OCI-LY3 (cell line): ENCODE data around the gene SPIRE1.
A peak's percentile ranks its signal among the peaks of the same experiment; 100 is the strongest.
"Not testable (repeated sequence)": the region's sequence is repeated elsewhere in the genome, so short reads cannot be mapped to it uniquely, and the experiment has no call there.

ENCODE experiments used
- H2AFZ ChIP-seq: fragments of 200-600, 300-600 bp; shearing (Covaris generic); 2 replicates; pipeline ENCODE4 v1.6.0; 2014; ENCODE audit warnings: antibody characterized with exemption, low read depth, low read length
- H3K27ac ChIP-seq: fragments of 200-600, 300-600 bp; sonication (generic); 2 replicates; pipeline ENCODE4 v1.5.1; 2014; ENCODE audit warnings: mild to moderate bottlenecking, low read length, moderate library complexity, mixed read lengths
- H3K27me3 ChIP-seq: fragments of 200-600, 300-600 bp; sonication (generic); 2 replicates; pipeline ENCODE4 v1.6.1; 2014; ENCODE audit warnings: low read depth, low read length, mixed read lengths
- H3K36me3 ChIP-seq: fragments of 200-600, 300-600 bp; sonication (generic); replicated peaks from 2 replicates; pipeline ENCODE3; 2014; ENCODE audit warnings: low read depth, low read length, mixed read lengths
- H3K4me1 ChIP-seq: fragments of 300-600, 200-600 bp; sonication (generic); 2 replicates; pipeline ENCODE4 v1.6.1; 2014; ENCODE audit warnings: low read length, mixed read lengths
- H3K4me2 ChIP-seq: fragments of 200-600, 300-600 bp; sonication (generic); 2 replicates; pipeline ENCODE4 v1.6.1; 2014; ENCODE audit warnings: low read length, mixed read lengths
- H3K4me3 ChIP-seq: fragments of 300-600, 200-600 bp; sonication (generic); 2 replicates; pipeline ENCODE4 v1.5.1; 2014; ENCODE audit warnings: antibody characterized with exemption, mild to moderate bottlenecking, low read length, moderate library complexity
- H3K79me2 ChIP-seq: fragments of 300-600, 200-600 bp; shearing (Covaris generic); 2 replicates; pipeline ENCODE4 v1.6.1; 2014; ENCODE audit warnings: mild to moderate bottlenecking, low read length, mixed read lengths
- H3K9ac ChIP-seq: fragments of 300-600, 200-600 bp; shearing (Covaris generic); 2 replicates; pipeline ENCODE4 v1.6.0; 2014; ENCODE audit warnings: mild to moderate bottlenecking, low read length, moderate library complexity
- H3K9me3 ChIP-seq: fragments of 200-600, 300-600 bp; shearing (Covaris generic); 2 replicates; pipeline ENCODE4 v1.6.1; 2014; ENCODE audit warnings: low read length, mixed read lengths; ENCODE audit not compliant: insufficient read depth
- H4K20me1 ChIP-seq: fragments of 200-600, 300-600 bp; sonication (generic); 2 replicates; pipeline ENCODE4 v1.6.1; 2016; ENCODE audit warnings: low read length, mixed read lengths; ENCODE audit not compliant: insufficient read depth
- EZH2phosphoT487 ChIP-seq: fragments of 200-600 bp; shearing (Covaris generic); IDR thresholded peaks from 2 replicates; pipeline ENCODE4 v1.6.1; 2018; ENCODE audit warnings: antibody characterized with exemption, mixed run types, low read depth
- TF ChIP-seq, protein P1 (sequence below): fragments of 200-600, 300-600 bp; sonication (generic); IDR thresholded peaks from 2 replicates; pipeline ENCODE4 v1.5.1; 2014; ENCODE audit warnings: antibody characterized with exemption, low read length, low read depth

SPIRE1 gene

DNA sequence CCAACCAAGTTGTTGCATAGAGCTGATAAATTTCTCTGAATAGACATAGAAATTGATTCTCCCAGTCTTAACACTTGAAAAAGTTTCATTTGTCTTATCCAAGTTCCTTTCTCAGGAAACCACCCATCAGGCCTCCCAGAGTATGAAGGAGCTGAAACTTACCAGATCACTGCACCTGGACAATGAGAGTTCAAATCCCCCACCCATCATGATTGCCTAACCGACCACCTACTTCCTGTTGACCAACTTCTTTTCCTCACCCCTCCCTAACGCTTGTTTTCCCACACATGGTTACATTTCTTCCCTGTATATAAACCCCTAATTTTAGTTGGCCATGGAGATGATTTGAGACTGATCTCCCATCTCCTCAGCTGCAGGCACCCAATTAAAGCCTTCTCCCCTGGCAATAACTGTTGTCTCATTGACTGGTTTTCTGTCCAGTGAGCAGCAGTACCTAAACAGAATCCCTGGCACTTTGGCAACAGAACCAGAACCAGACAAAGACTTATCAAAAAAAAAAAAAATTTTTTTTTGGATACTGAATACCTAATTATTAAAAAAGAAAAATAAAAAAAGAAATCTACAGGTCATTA, 103.0 kb downstream of the SPIRE1 start:
- no peak for TF ChIP-seq EZH2phosphoT487
- TF ChIP-seq, protein P1, sequence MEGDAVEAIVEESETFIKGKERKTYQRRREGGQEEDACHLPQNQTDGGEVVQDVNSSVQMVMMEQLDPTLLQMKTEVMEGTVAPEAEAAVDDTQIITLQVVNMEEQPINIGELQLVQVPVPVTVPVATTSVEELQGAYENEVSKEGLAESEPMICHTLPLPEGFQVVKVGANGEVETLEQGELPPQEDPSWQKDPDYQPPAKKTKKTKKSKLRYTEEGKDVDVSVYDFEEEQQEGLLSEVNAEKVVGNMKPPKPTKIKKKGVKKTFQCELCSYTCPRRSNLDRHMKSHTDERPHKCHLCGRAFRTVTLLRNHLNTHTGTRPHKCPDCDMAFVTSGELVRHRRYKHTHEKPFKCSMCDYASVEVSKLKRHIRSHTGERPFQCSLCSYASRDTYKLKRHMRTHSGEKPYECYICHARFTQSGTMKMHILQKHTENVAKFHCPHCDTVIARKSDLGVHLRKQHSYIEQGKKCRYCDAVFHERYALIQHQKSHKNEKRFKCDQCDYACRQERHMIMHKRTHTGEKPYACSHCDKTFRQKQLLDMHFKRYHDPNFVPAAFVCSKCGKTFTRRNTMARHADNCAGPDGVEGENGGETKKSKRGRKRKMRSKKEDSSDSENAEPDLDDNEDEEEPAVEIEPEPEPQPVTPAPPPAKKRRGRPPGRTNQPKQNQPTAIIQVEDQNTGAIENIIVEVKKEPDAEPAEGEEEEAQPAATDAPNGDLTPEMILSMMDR = no peak
- H3K4me2 ChIP-seq = no peak overlapping the region
- H3K36me3 ChIP-seq = peaks cover 9% of the 10 kb centered on the region
- peaks cover 24% of the 10 kb centered on the region; the same call in 1 of the 2 replicates for H3K9me3 ChIP-seq
- H3K9ac ChIP-seq = no peak overlapping the region
- H3K79me2 ChIP-seq = no peaks in the 10 kb centered on the region; the same call in 1 of the 2 replicates
- no peak overlapping the region for H2AFZ ChIP-seq
- H3K27me3 ChIP-seq = no peaks in the 10 kb centered on the region
- H3K4me3 ChIP-seq = no peak overlapping the region
- H4K20me1 ChIP-seq = no peaks in the 10 kb centered on the region
- H3K27ac ChIP-seq = no peak overlapping the region
- H3K4me1 ChIP-seq = peaks cover 38% of the 10 kb centered on the region

DNA sequence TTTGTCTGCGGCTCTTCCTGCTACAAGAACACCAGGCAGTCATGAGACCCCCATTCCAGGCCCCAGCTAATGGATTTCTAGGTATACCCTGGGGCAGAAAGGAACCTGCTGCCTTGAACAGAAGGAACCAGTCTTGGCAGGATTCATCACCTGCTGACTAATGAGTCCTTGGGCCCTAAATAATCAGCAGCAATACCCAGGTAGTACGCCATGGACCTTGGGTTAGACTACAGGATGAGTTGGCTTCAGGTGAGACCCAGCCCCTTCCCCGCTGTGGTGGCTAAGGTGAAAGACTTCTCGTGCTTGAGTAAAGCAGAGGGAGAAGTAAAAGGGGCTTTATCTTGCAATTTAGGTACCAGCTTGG, 105.0 kb downstream of the SPIRE1 start:
- Histone ChIP-seq H3K9ac (peak overlapping the region; percentile 50), H3K4me3 (peak overlapping the region; percentile 68), H3K36me3 (peaks cover 9% of the 10 kb centered on the region), H4K20me1 (no peaks in the 10 kb centered on the region), H3K4me1 (peaks cover 40% of the 10 kb centered on the region), H3K27ac (peak overlapping the region; percentile 93), H3K27me3 (no peaks in the 10 kb centered on the region), H3K9me3 (peaks cover 17% of the 10 kb centered on the region; the same call in 1 of the 2 replicates), H3K79me2 (no peaks in the 10 kb centered on the region; the same call in 1 of the 2 replicates), H2AFZ (peak overlapping the region; percentile 7; the same call in 1 of the 2 replicates), H3K4me2 (peak overlapping the region; percentile 75)
- no peak for TF ChIP-seq EZH2phosphoT487
- TF ChIP-seq, protein P1 = no peak

DNA sequence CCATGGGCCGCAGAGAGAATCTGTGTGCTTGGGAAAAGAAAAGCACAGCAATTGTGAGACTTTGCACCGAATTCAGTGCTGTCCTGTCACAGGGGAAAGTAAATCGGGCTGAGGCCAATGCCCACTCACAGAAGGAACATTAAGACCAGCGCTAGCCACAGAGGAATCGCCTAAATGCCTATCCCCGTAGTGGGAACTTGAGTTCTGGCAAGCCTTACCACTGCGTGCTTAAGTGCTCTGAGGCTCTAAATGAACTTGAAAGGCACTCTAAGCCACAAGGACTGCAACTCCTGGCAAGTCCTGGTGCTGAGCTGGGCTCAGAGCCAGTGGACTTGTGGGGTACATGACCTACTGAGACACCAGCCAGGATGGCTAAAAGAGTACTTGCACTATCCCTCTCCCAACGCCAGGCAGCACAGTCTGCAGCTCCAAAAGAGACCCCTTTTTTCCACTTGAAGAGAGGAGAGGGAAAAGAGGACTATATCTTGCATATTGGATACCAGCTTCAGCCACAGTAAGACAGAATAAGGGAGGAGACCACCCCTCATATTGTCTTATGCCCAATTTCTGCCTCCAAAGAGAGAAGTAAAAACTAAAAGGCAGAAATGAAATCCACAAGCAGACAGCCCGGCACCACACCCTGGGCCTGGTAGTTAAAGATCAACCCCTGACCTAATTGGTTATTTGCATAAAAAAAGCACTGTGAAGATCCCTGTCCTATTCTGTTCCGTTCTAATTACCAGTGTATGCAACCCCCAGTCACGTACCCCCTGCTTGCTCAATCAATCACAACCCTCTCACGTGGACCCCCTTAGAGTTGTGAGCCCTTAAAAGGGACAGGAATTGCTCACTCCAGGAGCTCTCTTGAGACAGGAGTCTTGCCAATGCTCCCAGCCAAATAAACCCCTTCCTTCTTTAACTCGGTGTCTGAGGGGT, 105.7 kb downstream of the SPIRE1 start:
- H3K27me3 ChIP-seq, H4K20me1 ChIP-seq, H3K79me2 ChIP-seq, H3K36me3 ChIP-seq: not testable (repeated sequence)
- H3K4me3 ChIP-seq = peak overlapping the region; percentile 72
- H3K27ac ChIP-seq = peak overlapping the region; percentile 93
- H3K9me3 ChIP-seq = peaks cover 14% of the 10 kb centered on the region; the same call in 1 of the 2 replicates
- H3K4me1 ChIP-seq = peaks cover 40% of the 10 kb centered on the region
- H3K4me2 ChIP-seq = peak overlapping the region; percentile 85
- peak overlapping the region; percentile 78 for H3K9ac ChIP-seq
- H2AFZ ChIP-seq = peak overlapping the region; percentile 12

DNA sequence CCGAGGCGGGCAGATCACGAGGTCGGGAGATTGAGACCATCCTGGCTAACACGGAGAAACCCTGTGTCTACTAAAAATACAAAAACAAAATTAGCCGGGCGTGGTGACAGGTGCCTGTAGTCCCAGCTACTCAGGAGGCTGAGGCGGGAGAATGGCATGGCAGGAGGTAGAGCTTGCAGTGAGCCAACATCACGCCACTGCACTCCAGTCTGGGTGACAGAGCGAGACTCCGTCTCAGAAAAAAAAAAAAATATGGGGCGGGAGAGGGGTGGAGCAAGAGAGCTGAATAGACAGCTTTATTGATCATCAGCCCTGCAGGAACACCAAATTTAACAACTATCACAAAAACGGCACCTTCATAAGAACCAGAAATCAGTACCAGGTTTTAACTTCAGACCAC, 106.4 kb downstream of the SPIRE1 start:
- Histone ChIP-seq H3K4me3 (peak overlapping the region; percentile 72), H3K9me3 (peaks cover 14% of the 10 kb centered on the region; the same call in 1 of the 2 replicates), H3K9ac (peak overlapping the region; percentile 78), H3K4me1 (peaks cover 40% of the 10 kb centered on the region), H3K4me2 (peak overlapping the region; percentile 85), H2AFZ (peak overlapping the region; percentile 12), H3K27ac (peak overlapping the region; percentile 93)
- H3K27me3 ChIP-seq, H3K79me2 ChIP-seq, H3K36me3 ChIP-seq, H4K20me1 ChIP-seq: not testable (repeated sequence)

DNA sequence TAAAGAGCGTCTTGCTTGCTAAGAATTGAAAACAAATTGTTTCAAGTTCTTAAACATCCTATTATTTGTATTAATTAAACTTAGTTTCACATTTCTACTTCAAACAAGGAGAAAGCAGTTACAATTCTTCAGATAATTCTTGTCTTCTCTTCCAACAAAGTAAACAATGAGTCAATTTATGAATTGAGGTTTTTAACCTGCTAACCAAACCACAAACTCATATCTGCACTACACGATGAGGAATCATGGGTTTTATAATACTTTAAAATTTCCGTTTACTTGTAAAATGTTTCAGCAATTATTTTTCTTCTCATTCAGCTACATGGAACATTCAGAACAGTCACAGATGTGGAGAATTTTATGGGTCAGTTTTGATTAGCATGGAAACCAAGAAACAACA, 114.2 kb downstream of the SPIRE1 start:
- Histone ChIP-seq H3K27ac (no peak overlapping the region), H3K27me3 (no peaks in the 10 kb centered on the region), H3K36me3 (peaks cover 8% of the 10 kb centered on the region), H3K79me2 (no peaks in the 10 kb centered on the region), H4K20me1 (no peaks in the 10 kb centered on the region), H3K4me2 (peak overlapping the region; percentile 20), H3K4me1 (peaks cover 22% of the 10 kb centered on the region), H3K9me3 (peaks cover 13% of the 10 kb centered on the region; the same call in 1 of the 2 replicates), H3K4me3 (no peak overlapping the region), H2AFZ (no peak overlapping the region), H3K9ac (no peak overlapping the region)
- TF ChIP-seq, protein P1 = no peak
- TF ChIP-seq EZH2phosphoT487 = no peak
